Erythroblast (primary cell): ENCODE measurements around the gene CPT1A.

ENCODE experiments used
- GATA1 ChIP-seq: IDR thresholded peaks from 2 replicates; pipeline ENCODE4 v1.6.1; 2011; ENCODE audit warnings: low read depth, mild to moderate bottlenecking, control low read depth, low read length, moderate library complexity
- POLR2A ChIP-seq: IDR thresholded peaks from 2 replicates; pipeline ENCODE4 v1.6.1; 2011; ENCODE audit warnings: mild to moderate bottlenecking, low read length

DNA sequence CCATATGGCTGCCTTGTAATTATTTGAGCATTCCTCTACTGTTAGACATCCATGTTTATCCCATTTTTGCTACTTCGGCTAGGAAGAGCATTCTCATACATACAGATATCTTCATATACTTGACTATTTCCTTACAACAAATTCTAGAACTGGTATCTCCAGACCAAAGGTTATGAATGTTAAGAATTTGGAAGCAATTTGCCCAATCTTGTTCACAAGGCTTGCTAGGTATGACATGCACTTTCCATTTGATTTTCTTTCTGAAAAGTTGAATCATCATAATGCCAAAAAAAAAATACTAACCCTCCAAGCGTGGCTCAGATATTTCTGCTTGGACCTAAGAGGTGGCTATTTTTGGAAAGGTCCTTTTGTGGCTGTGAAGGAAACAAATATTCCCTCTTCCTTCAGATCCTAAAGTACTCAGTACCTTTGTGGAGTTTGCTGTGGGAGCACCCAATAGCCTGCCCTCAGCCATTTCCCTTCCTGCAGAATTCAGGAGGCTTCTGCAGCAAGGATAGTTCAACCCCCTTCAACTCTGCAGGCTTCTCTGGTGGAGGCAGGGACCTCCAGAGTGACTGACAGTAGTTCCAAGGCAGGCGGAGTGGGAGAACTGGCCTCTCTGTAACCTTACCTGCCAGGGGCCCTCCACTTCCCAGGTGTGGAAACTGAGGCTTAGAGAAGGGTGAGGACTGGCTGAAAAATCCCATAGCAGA, 22.0 kb upstream of the CPT1A start:
- TF ChIP-seq POLR2A (no peak), GATA1 (no peak)
